HEK293 (cell line): Measurements from ENCODE around the gene EFEMP1.

Source experiments
- CTCF ChIA-PET: fragments of 350-600 bp; formaldehyde crosslinking; extraction: SDS; loops from one replicate; lab custom pipeline; 2021; ENCODE audit warnings: antibody characterized with exemption; lab: Yijun Ruan, JAX
- POLR2A ChIA-PET: fragments of 300-600 bp; formaldehyde crosslinking; extraction: SDS; loops from one replicate; lab custom pipeline; 2020; ENCODE audit warnings: antibody characterized with exemption, inconsistent platforms; lab: Yijun Ruan, JAX
- H3K27ac ChIP-seq: fragments of 200-500 bp; sonication (Bioruptor generic); 2 replicates; pipeline ENCODE4 v1.5.1; 2014; ENCODE audit warnings: low read depth, low read length, control low read depth, inconsistent platforms; ENCODE audit errors: extremely low read depth
- H3K36me3 ChIP-seq, 2 experiments: fragments of 200-500 bp in 1 of 2; sonication (Bioruptor generic) in 1 of 2; 1 replicate in 1 of 2; 2 replicates in 1 of 2; pipeline ENCODE4 v1.5.1; 2014 to 2017; ENCODE audit warnings: inconsistent platforms in 2 of 2, low read length in 2 of 2; ENCODE audit not compliant: control insufficient read depth in 2 of 2, insufficient read depth in 1 of 2
- H3K4me1 ChIP-seq: fragments of 200-500 bp; sonication (Bioruptor generic); 2 replicates; pipeline ENCODE4 v1.5.1; 2014; ENCODE audit warnings: mild to moderate bottlenecking, low read length, inconsistent platforms; ENCODE audit not compliant: control insufficient read depth, insufficient read depth
- H3K4me3 ChIP-seq: 2 replicates; pipeline ENCODE4 v1.5.1; 2011; ENCODE audit warnings: low read depth, mild to moderate bottlenecking, control low read depth, low read length, moderate library complexity
- H3K9me3 ChIP-seq: fragments of 200-500 bp; sonication (Bioruptor generic); 2 replicates; pipeline ENCODE4 v1.5.1; 2014; ENCODE audit warnings: low read depth, low read length, inconsistent platforms; ENCODE audit not compliant: control insufficient read depth, insufficient read depth
- GLI2 ChIP-seq: fragments of 450-650 bp; formaldehyde crosslinking; IDR thresholded peaks from 2 replicates; pipeline ENCODE4; 2017; ENCODE audit warnings: missing biosample characterization, missing genetic modification characterization, low read depth, borderline replicate concordance
- GLI4 ChIP-seq: fragments of 450-650 bp; formaldehyde crosslinking; IDR thresholded peaks from 2 replicates; pipeline ENCODE4 v1.5.1; 2016; ENCODE audit warnings: missing biosample characterization, missing genetic modification characterization
- IKZF3 ChIP-seq: fragments of 450-650 bp; IDR thresholded peaks from 2 replicates; pipeline ENCODE4 v1.5.0; 2018; ENCODE audit warnings: missing biosample characterization, mild to moderate bottlenecking, missing genetic modification characterization, moderate library complexity
- MEIS1 ChIP-seq: sonication (generic); formaldehyde crosslinking; IDR thresholded peaks from 2 replicates; pipeline ENCODE4 v1.8.1; 2022; ENCODE audit warnings: missing genetic modification reagents, mild to moderate bottlenecking, borderline replicate concordance
- OSR2 ChIP-seq: fragments of 450-650 bp; formaldehyde crosslinking; IDR thresholded peaks from 2 replicates; pipeline ENCODE4 v1.5.1; 2016; ENCODE audit warnings: missing biosample characterization, missing genetic modification characterization
- PRDM4 ChIP-seq: fragments of 450-650 bp; formaldehyde crosslinking; IDR thresholded peaks from 2 replicates; pipeline ENCODE4 v1.5.1; 2017; ENCODE audit warnings: missing biosample characterization, missing genetic modification characterization
- RBAK ChIP-seq: fragments of 450-650 bp; formaldehyde crosslinking; IDR thresholded peaks from 2 replicates; pipeline ENCODE4 v1.5.1; 2016; ENCODE audit warnings: missing biosample characterization, missing genetic modification characterization
- ZBTB21 ChIP-seq: fragments of 450-650 bp; formaldehyde crosslinking; IDR thresholded peaks from 2 replicates; pipeline ENCODE4 v1.5.1; 2017; ENCODE audit warnings: missing biosample characterization, missing genetic modification characterization
- ZBTB26 ChIP-seq: fragments of 450-650 bp; formaldehyde crosslinking; optimal IDR thresholded peaks from 2 replicates; pipeline ENCODE3; 2016; ENCODE audit warnings: missing biosample characterization, mild to moderate bottlenecking, missing genetic modification characterization
- ZBTB6 ChIP-seq: fragments of 450-650 bp; formaldehyde crosslinking; IDR thresholded peaks from 2 replicates; pipeline ENCODE4 v1.5.1; 2017; ENCODE audit warnings: missing biosample characterization, missing genetic modification characterization
- ZBTB7A ChIP-seq: fragments of 450-650 bp; formaldehyde crosslinking; IDR thresholded peaks from 2 replicates; pipeline ENCODE4 v1.5.1; 2016; ENCODE audit warnings: low read depth, missing biosample characterization, missing genetic modification characterization
- ZFHX2 ChIP-seq: fragments of 450-650 bp; formaldehyde crosslinking; conservative IDR thresholded peaks from 2 replicates; pipeline ENCODE4 v1.5.1; 2016; ENCODE audit warnings: missing biosample characterization, missing genetic modification characterization
- ZNF138 ChIP-seq: fragments of 450-650 bp; formaldehyde crosslinking; IDR thresholded peaks from 2 replicates; pipeline ENCODE4 v1.5.1; 2016; ENCODE audit warnings: missing biosample characterization, missing genetic modification characterization, borderline replicate concordance
- ZNF155 ChIP-seq: fragments of 450-650 bp; formaldehyde crosslinking; IDR thresholded peaks from 2 replicates; pipeline ENCODE4 v1.5.1; 2016; ENCODE audit warnings: missing biosample characterization, missing genetic modification characterization
- ZNF157 ChIP-seq: fragments of 450-650 bp; formaldehyde crosslinking; IDR thresholded peaks from 2 replicates; pipeline ENCODE4 v1.5.1; 2016; ENCODE audit warnings: missing biosample characterization, missing genetic modification characterization
- ZNF16 ChIP-seq: fragments of 450-650 bp; formaldehyde crosslinking; IDR thresholded peaks from 2 replicates; pipeline ENCODE4 v1.5.1; 2016; ENCODE audit warnings: low read depth, missing biosample characterization, missing genetic modification characterization
- ZNF18 ChIP-seq: fragments of 450-650 bp; formaldehyde crosslinking; IDR thresholded peaks from 2 replicates; pipeline ENCODE4 v1.5.1; 2016; ENCODE audit warnings: missing biosample characterization, missing genetic modification characterization
- ZNF335 ChIP-seq: fragments of 450-650 bp; formaldehyde crosslinking; conservative IDR thresholded peaks from 2 replicates; pipeline ENCODE4 v1.5.1; 2016; ENCODE audit warnings: missing biosample characterization, missing genetic modification characterization
- ZNF398 ChIP-seq: fragments of 450-650 bp; formaldehyde crosslinking; IDR thresholded peaks from 2 replicates; pipeline ENCODE4 v1.5.1; 2017; ENCODE audit warnings: missing biosample characterization, missing genetic modification characterization
- ZNF416 ChIP-seq: fragments of 450-650 bp; formaldehyde crosslinking; IDR thresholded peaks from 2 replicates; pipeline ENCODE4 v1.5.1; 2016; ENCODE audit warnings: missing biosample characterization, missing genetic modification characterization
- ZNF677 ChIP-seq: fragments of 450-650 bp; IDR thresholded peaks from 2 replicates; pipeline ENCODE4 v1.5.0; 2018; ENCODE audit warnings: missing biosample characterization, mild to moderate bottlenecking, missing genetic modification characterization, moderate library complexity
- ZNF692 ChIP-seq: fragments of 450-650 bp; formaldehyde crosslinking; IDR thresholded peaks from 2 replicates; pipeline ENCODE4 v1.5.1; 2016; ENCODE audit warnings: missing biosample characterization, missing genetic modification characterization
- ZNF777 ChIP-seq: fragments of 450-650 bp; formaldehyde crosslinking; IDR thresholded peaks from 2 replicates; pipeline ENCODE4 v1.5.1; 2017; ENCODE audit warnings: missing biosample characterization, missing genetic modification characterization, borderline replicate concordance
- ZNF830 ChIP-seq: fragments of 450-650 bp; IDR thresholded peaks from 2 replicates; pipeline ENCODE4 v1.5.0; 2018; ENCODE audit warnings: missing biosample characterization, missing genetic modification characterization, low read depth, mild to moderate bottlenecking, moderate library complexity
- ZSCAN23 ChIP-seq: fragments of 450-650 bp; formaldehyde crosslinking; IDR thresholded peaks from 2 replicates; pipeline ENCODE4 v1.5.1; 2016; ENCODE audit warnings: missing biosample characterization, missing genetic modification characterization
- ZSCAN5A ChIP-seq: fragments of 450-650 bp; formaldehyde crosslinking; IDR thresholded peaks from 2 replicates; pipeline ENCODE4 v1.5.1; 2016; ENCODE audit warnings: missing biosample characterization, missing genetic modification characterization

The EFEMP1 gene

GRCh38 chr2:55926246-55926645, 2.7 kb upstream of the EFEMP1 start (continued):
- TF ChIP-seq ZNF692 (tag by site-specific recombination): no peak
- no peak for TF ChIP-seq ZNF18 (tag by site-specific recombination)

- Histone ChIP-seq H3K27ac (no peak overlapping the region), H3K4me1 (peaks cover 3% of the 10 kb centered on the region; the same call in 1 of the 2 replicates), H3K9me3 (no peaks in the 10 kb centered on the region), H3K4me3 (peak overlapping the region; percentile 43), H3K36me3 (no peaks in the 10 kb centered on the region)
- POLR2A ChIA-PET: interaction anchor here (1.2 to 1.6 kb wide), 2 partner anchors 22 to 85 kb away, joined by 3 to 4 read pairs; no protein-coding TSS in a partner anchor
- CTCF ChIA-PET: interaction anchor here (0.6 to 1.3 kb wide), 3 partner anchors 36 to 399 kb away, joined by 3 to 4 read pairs (median 3); no protein-coding TSS in a partner anchor
- TF ChIP-seq ZBTB6 (tag by site-specific recombination) (no peak), ZBTB26 (tag by site-specific recombination) (peak; percentile 4), ZBTB21 (tag by site-specific recombination) (no peak), RBAK (tag by site-specific recombination) (no peak), PRDM4 (tag by site-specific recombination) (peak; percentile 96), ZFHX2 (0 out of 2 replicates have a peak, but pooled peaks have one; percentile 8), ZNF16 (no peak), ZSCAN23 (tag by site-specific recombination) (no peak), ZNF398 (0 out of 2 replicates have a peak, but pooled peaks have one; percentile 21), IKZF3 (no peak), ZBTB7A (tag by site-specific recombination) (no peak), MEIS1 (CRISPR knock-in tag) (no peak), ZNF830 (no peak), OSR2 (tag by site-specific recombination) (no peak), GLI4 (tag by site-specific recombination) (no peak), ZNF335 (tag by site-specific recombination) (0 out of 2 replicates have a peak, but pooled peaks have one; percentile 31), GLI2 (tag by site-specific recombination) (no peak), ZNF157 (tag by site-specific recombination) (no peak), ZNF155 (tag by site-specific recombination) (no peak), ZNF777 (tag by site-specific recombination) (no peak), ZNF677 (tag by site-specific recombination) (no peak), ZNF138 (tag by site-specific recombination) (no peak), ZSCAN5A (no peak), ZNF416 (no peak)
These were observed 370 bp upstream of the EFEMP1 start for GRCh38 chr2:55923982-55924321.
